A673 (cell line): Measurements from ENCODE around the gene SHLD2.

Experiments
- EZH2 ChIP-seq: fragments of 200-600 bp; sonication (generic); IDR thresholded peaks from 2 replicates; pipeline ENCODE4 v1.6.1; 2017; ENCODE audit warnings: borderline replicate concordance, low read depth, mild to moderate bottlenecking, mixed read lengths, antibody characterized with exemption, low read length; ENCODE audit not compliant: poor library complexity, severe bottlenecking
- TF ChIP-seq, protein P1 (sequence below): fragments of 300-800, 200-600 bp; sonication (generic); conservative IDR thresholded peaks from 2 replicates; pipeline ENCODE4 v1.5.1; 2017; ENCODE audit warnings: low read depth, mild to moderate bottlenecking, antibody characterized with exemption, low read length, moderate library complexity, mixed read lengths

DNA sequence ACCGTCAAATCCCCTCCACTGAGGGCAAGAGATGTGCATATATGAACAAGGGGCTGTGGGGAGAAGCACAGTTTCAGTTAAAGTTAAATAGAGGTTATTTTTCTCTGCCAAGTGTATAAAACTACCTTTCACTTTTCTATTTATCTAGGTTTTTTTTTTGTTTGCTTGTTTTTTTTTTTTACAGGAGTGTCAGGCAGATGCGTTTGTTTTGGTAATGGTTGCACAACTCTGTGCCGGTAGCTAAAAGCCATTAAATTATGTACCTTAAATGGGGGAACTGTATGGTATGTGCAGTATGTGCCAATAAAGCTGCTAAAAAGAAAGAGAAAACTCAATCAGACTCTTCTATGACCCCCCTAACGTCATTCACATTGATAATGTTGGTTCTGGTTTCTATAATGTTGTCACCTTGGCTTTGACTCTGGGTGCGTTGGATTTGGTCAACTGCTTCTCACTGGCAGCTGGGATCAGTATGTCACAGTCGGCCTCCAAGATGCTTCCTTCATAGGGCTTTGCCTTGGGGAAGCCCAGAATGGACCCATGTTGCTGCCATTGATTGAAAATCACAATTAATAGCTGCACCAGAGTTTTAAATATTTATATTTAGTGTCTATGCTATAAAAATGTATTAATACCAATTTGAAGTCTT, 34.6 kb upstream of the SHLD2 start:
- TF ChIP-seq, protein P1, sequence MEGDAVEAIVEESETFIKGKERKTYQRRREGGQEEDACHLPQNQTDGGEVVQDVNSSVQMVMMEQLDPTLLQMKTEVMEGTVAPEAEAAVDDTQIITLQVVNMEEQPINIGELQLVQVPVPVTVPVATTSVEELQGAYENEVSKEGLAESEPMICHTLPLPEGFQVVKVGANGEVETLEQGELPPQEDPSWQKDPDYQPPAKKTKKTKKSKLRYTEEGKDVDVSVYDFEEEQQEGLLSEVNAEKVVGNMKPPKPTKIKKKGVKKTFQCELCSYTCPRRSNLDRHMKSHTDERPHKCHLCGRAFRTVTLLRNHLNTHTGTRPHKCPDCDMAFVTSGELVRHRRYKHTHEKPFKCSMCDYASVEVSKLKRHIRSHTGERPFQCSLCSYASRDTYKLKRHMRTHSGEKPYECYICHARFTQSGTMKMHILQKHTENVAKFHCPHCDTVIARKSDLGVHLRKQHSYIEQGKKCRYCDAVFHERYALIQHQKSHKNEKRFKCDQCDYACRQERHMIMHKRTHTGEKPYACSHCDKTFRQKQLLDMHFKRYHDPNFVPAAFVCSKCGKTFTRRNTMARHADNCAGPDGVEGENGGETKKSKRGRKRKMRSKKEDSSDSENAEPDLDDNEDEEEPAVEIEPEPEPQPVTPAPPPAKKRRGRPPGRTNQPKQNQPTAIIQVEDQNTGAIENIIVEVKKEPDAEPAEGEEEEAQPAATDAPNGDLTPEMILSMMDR, result no peak
- TF ChIP-seq EZH2, result no peak
